ENCODE results near the gene SLCO1A2.

- TF ChIP-seq CTCF (IDR thresholded peaks at IDR 0.05) (no peak), POLR2A (IDR thresholded peaks at IDR 0.05) (no peak)
Measured at GRCh38 chr12:21219206-21219605, 115.5 kb downstream of the SLCO1A2 start.

Data from thyroid gland (tissue), 4 donors.